ENCODE measurements around the gene LIMS2.

The LIMS2 gene

GRCh38 chr2:127655209-127656073, 19.9 kb downstream of the LIMS2 start:
- Mint-ChIP-seq H3K9me3 (no peaks in the 10 kb centered on the region), H3K4me3 (no peak overlapping the region), H3K36me3 (ENCODE audit: insufficient read depth) (peaks cover 2% of the 10 kb centered on the region), H3K27me3 (peaks cover 25 to 75% of the 10 kb centered on the region in 2 donors), H3K4me1 (ENCODE audit: low read depth in 2 of 2) (peaks cover 0 to 3% of the 10 kb centered on the region in 2 donors), H3K27ac (no peak overlapping the region)
- DNase-seq (no peak), ATAC-seq (replicated peaks) (no peak)

- Mint-ChIP-seq H3K9me3 (no peaks in the 10 kb centered on the region), H3K27ac (no peak overlapping the region), H3K4me1 (ENCODE audit: low read depth in 2 of 2) (peaks cover 0 to 1% of the 10 kb centered on the region in 2 donors), H3K36me3 (ENCODE audit: insufficient read depth) (peaks cover 2% of the 10 kb centered on the region), H3K4me3 (no peak overlapping the region), H3K27me3 (peaks cover 21 to 68% of the 10 kb centered on the region in 2 donors)
- DNase-seq (no peak), ATAC-seq (replicated peaks) (no peak)
Measured at GRCh38 chr2:127654838-127655175, 20.5 kb downstream of the LIMS2 start.

- Mint-ChIP-seq H3K9me3 (no peaks in the 10 kb centered on the region), H3K27ac (no peak overlapping the region)
Measured at GRCh38 chr2:127654084-127654837, 21.1 kb downstream of the LIMS2 start.

GRCh38 chr2:127653421-127654083, 21.8 kb downstream of the LIMS2 start:
- DNase-seq (no peak), ATAC-seq (replicated peaks) (no peak)
- no peaks in the 10 kb centered on the region for H3K9me3 Mint-ChIP-seq
- peaks cover 17 to 61% of the 10 kb centered on the region in 2 donors for H3K27me3 Mint-ChIP-seq
- no peak overlapping the region for H3K4me3 Mint-ChIP-seq
- peaks cover 5 to 7% of the 10 kb centered on the region in 2 donors for H3K4me1 Mint-ChIP-seq (ENCODE audit: low read depth in 2 of 2)
- no peak overlapping the region for H3K27ac Mint-ChIP-seq
- H3K36me3 Mint-ChIP-seq (ENCODE audit: insufficient read depth) = peaks cover 2% of the 10 kb centered on the region

More at GRCh38 chr2:127654084-127654837, 21.1 kb downstream of the LIMS2 start:
- no peak for DNase-seq
- no peak for ATAC-seq (replicated peaks)
- Mint-ChIP-seq H3K4me1 (ENCODE audit: low read depth in 2 of 2) (peaks cover 3 to 4% of the 10 kb centered on the region in 2 donors), H3K27me3 (peaks cover 17 to 67% of the 10 kb centered on the region in 2 donors), H3K36me3 (ENCODE audit: insufficient read depth) (peaks cover 2% of the 10 kb centered on the region), H3K4me3 (no peak overlapping the region)

- H3K27ac Mint-ChIP-seq = no peak overlapping the region
- peaks cover 2% of the 10 kb centered on the region for H3K36me3 Mint-ChIP-seq (ENCODE audit: insufficient read depth)
- H3K4me1 Mint-ChIP-seq (ENCODE audit: low read depth in 2 of 2) = peaks cover 5 to 8% of the 10 kb centered on the region in 2 donors
- ATAC-seq (replicated peaks) (no peak), DNase-seq (no peak)
- peaks cover 17 to 55% of the 10 kb centered on the region in 2 donors for H3K27me3 Mint-ChIP-seq
- no peaks in the 10 kb centered on the region for H3K9me3 Mint-ChIP-seq
- H3K4me3 Mint-ChIP-seq = no peak overlapping the region
Measured at GRCh38 chr2:127652786-127653357, 22.5 kb downstream of the LIMS2 start.

- DNase-seq (no peak), ATAC-seq (replicated peaks) (no peak)
- Mint-ChIP-seq H3K9me3 (no peaks in the 10 kb centered on the region), H3K4me1 (ENCODE audit: low read depth in 2 of 2) (peaks cover 5 to 8% of the 10 kb centered on the region in 2 donors), H3K4me3 (no peak overlapping the region), H3K27ac (no peak overlapping the region), H3K36me3 (ENCODE audit: insufficient read depth) (peaks cover 2% of the 10 kb centered on the region), H3K27me3 (peaks cover 16 to 47% of the 10 kb centered on the region in 2 donors)
Measured at GRCh38 chr2:127651971-127652550, 23.3 kb downstream of the LIMS2 start.

GRCh38 chr2:127651381-127651809, 23.9 kb downstream of the LIMS2 start:
- Mint-ChIP-seq H3K4me3 (no peak overlapping the region), H3K4me1 (ENCODE audit: low read depth in 2 of 2) (peaks cover 7 to 8% of the 10 kb centered on the region in 2 donors), H3K36me3 (ENCODE audit: insufficient read depth) (peaks cover 2% of the 10 kb centered on the region), H3K27ac (no peak overlapping the region), H3K27me3 (peaks cover 11 to 40% of the 10 kb centered on the region in 2 donors), H3K9me3 (no peaks in the 10 kb centered on the region)
- no peak for DNase-seq
- no peak for ATAC-seq (replicated peaks)

GRCh38 chr2:127650785-127651380, 24.4 kb downstream of the LIMS2 start:
- Mint-ChIP-seq H3K27me3 (peaks cover 11 to 39% of the 10 kb centered on the region in 2 donors), H3K4me3 (no peak overlapping the region), H3K27ac (no peak overlapping the region), H3K4me1 (ENCODE audit: low read depth in 2 of 2) (peaks cover 7 to 8% of the 10 kb centered on the region in 2 donors), H3K9me3 (no peaks in the 10 kb centered on the region), H3K36me3 (ENCODE audit: insufficient read depth) (peaks cover 2% of the 10 kb centered on the region)
- ATAC-seq (replicated peaks) (no peak), DNase-seq (no peak)

- Mint-ChIP-seq H3K36me3 (ENCODE audit: insufficient read depth) (peaks cover 2% of the 10 kb centered on the region), H3K27me3 (peaks cover 11 to 37% of the 10 kb centered on the region in 2 donors), H3K4me1 (ENCODE audit: low read depth in 2 of 2) (peaks cover 7 to 8% of the 10 kb centered on the region in 2 donors), H3K27ac (peak overlapping the region in 1 of 2 donors; percentile 75), H3K4me3 (peak overlapping the region in 1 of 2 donors; percentile 62), H3K9me3 (no peaks in the 10 kb centered on the region)
- DNase-seq = no peak
- ATAC-seq (replicated peaks) = peak; percentile 16
Measured at GRCh38 chr2:127650041-127650784, 25.1 kb downstream of the LIMS2 start.

- H3K36me3 Mint-ChIP-seq (ENCODE audit: insufficient read depth) = peaks cover 2% of the 10 kb centered on the region
- H3K4me3 Mint-ChIP-seq = peak overlapping the region; percentile 43 to 62
- ATAC-seq (replicated peaks) (peak; percentile 85), DNase-seq (peak; percentile 77 to 85 (median 81))
- peaks cover 7 to 8% of the 10 kb centered on the region in 2 donors for H3K4me1 Mint-ChIP-seq (ENCODE audit: low read depth in 2 of 2)
- H3K9me3 Mint-ChIP-seq = no peaks in the 10 kb centered on the region
- peaks cover 11 to 31% of the 10 kb centered on the region in 2 donors for H3K27me3 Mint-ChIP-seq
- H3K27ac Mint-ChIP-seq = peak overlapping the region in 1 of 2 donors; percentile 75
Measured at GRCh38 chr2:127649684-127650040, 25.7 kb downstream of the LIMS2 start.

- DNase-seq (no peak), ATAC-seq (replicated peaks) (peak; percentile 35)
- H3K4me3 Mint-ChIP-seq = peak overlapping the region in 1 of 2 donors; percentile 62
- H3K4me1 Mint-ChIP-seq (ENCODE audit: low read depth in 2 of 2) = peaks cover 7 to 8% of the 10 kb centered on the region in 2 donors
- H3K27me3 Mint-ChIP-seq = peaks cover 11 to 26% of the 10 kb centered on the region in 2 donors
- H3K27ac Mint-ChIP-seq = peak overlapping the region in 1 of 2 donors; percentile 75
- no peaks in the 10 kb centered on the region for H3K9me3 Mint-ChIP-seq
- peaks cover 2% of the 10 kb centered on the region for H3K36me3 Mint-ChIP-seq (ENCODE audit: insufficient read depth)
Measured at GRCh38 chr2:127649100-127649611, 26.2 kb downstream of the LIMS2 start.

GRCh38 chr2:127648321-127648720, 27.0 kb downstream of the LIMS2 start:
- ATAC-seq (replicated peaks) (no peak), DNase-seq (no peak)
- H3K27ac Mint-ChIP-seq = peak overlapping the region in 1 of 2 donors; percentile 75
- peaks cover 7 to 18% of the 10 kb centered on the region in 2 donors for H3K27me3 Mint-ChIP-seq
- peaks cover 2% of the 10 kb centered on the region for H3K36me3 Mint-ChIP-seq (ENCODE audit: insufficient read depth)
- peaks cover 7 to 8% of the 10 kb centered on the region in 2 donors for H3K4me1 Mint-ChIP-seq (ENCODE audit: low read depth in 2 of 2)
- peak overlapping the region in 1 of 2 donors; percentile 18 for H3K4me3 Mint-ChIP-seq
- no peaks in the 10 kb centered on the region for H3K9me3 Mint-ChIP-seq
